GM12864 (cell line): ENCODE measurements around the gene PRPF38B.
"Not testable (repeated sequence)": the region's sequence is repeated elsewhere in the genome, so short reads cannot be mapped to it uniquely, and the experiment has no call there.

Source experiments
- DNase-seq: peaks from one replicate; pipeline ENCODE4 v3.0.0-alpha.2; 2011; ENCODE audit warnings: low read depth
- H3K4me3 ChIP-seq: 2 replicates; pipeline ENCODE4 v1.5.1; 2011; ENCODE audit warnings: mild to moderate bottlenecking, low read depth, low read length, control low read depth
- CTCF ChIP-seq: IDR thresholded peaks from 2 replicates; pipeline ENCODE4 v1.5.1; 2011; ENCODE audit warnings: low read depth, mild to moderate bottlenecking, moderate library complexity, low read length, control low read depth, inconsistent platforms; ENCODE audit errors: missing control alignments

PRPF38B gene

GRCh38 chr1:108695535-108695934 lies 3.4 kb downstream of the PRPF38B start:
- H3K4me3 ChIP-seq: no peak overlapping the region
- no peak for DNase-seq
- no peak for TF ChIP-seq CTCF

- no peak overlapping the region for H3K4me3 ChIP-seq
- no peak for TF ChIP-seq CTCF
- DNase-seq: no peak
Measured at GRCh38 chr1:108699375-108700332, 7.5 kb downstream of the PRPF38B start.

DNA sequence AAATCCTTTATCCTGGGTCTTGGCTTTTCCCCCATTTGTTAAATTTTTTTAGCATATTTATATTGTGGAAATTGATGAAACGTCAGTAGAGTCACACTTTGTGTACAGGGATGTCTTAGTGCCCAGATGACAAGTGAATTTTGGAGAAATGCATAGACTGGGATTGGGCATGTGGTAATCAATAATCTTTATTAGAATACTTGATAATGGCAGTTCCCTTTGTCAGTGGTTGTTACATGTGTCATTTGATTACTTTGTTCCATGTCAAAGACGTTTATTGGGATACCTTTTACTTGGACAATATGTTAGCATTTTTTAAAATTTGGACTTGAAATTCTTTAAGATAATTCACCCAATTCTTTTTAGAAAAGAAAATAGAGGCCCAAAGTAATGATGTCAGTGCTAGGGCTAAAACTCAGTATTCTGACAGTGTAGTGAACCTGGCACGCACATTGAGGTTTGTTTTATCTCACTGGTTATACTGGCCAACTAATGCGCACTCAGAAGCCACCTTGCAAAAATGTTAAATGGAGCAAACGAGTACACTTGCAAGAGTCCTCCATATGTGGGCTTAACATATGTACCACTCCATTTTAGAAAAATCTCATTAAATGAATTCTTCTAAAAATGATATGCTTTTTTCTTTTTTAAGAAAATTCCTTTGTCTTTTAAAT lies 9.2 kb downstream of the PRPF38B start:
- no peak overlapping the region for H3K4me3 ChIP-seq
- TF ChIP-seq CTCF: no peak

GRCh38 chr1:108702109-108702508 lies 10.0 kb downstream of the PRPF38B start:
- not testable (repeated sequence) for DNase-seq, H3K4me3 ChIP-seq

More for the DNA sequence above, 9.2 kb downstream of the PRPF38B start:
- no peak for DNase-seq

- no peak for TF ChIP-seq CTCF
- no peak overlapping the region for H3K4me3 ChIP-seq
- DNase-seq: peak; percentile 12
Measured at GRCh38 chr1:108703939-108704338, 11.8 kb downstream of the PRPF38B start.

DNA sequence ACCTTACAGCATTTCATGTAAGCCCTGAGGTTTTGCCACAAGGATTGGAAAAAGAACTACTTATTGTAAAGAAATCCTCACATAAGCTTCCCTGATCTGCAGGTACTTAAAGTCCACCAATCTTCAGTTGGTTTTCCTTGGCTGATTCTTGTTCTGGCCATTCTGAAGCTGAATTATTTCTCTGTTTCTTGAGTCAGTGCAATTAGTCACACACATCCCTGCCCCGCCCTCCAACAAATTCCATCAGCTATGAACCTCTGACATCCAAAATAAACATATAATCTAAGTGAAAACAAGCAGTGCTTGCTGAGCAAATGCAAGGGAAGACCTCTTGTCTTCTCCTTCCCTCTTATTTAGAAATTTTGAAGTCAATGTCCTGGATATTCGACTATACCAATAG lies 12.4 kb downstream of the PRPF38B start:
- no peak for DNase-seq
- TF ChIP-seq CTCF: no peak
- no peak overlapping the region for H3K4me3 ChIP-seq

GRCh38 chr1:108706643-108707042 lies 14.5 kb downstream of the PRPF38B start:
- TF ChIP-seq CTCF: no peak
- no peak overlapping the region for H3K4me3 ChIP-seq
- no peak for DNase-seq
